Cardiac fibroblast (primary cell): Measurements from ENCODE around the gene HABP4.

ENCODE experiments used
- DNase-seq, 2 donors: peaks; one replicate each; pipeline versions ENCODE4 v3.0.0 to v3.0.0-alpha.2; 2010; ENCODE audit warnings: low read depth in 2 of 2
- H3K4me3 ChIP-seq, 2 donors: replicated peaks in 1 of 2; 1 replicate in 1 of 2; 2 replicates in 1 of 2; pipeline ENCODE4 v1.5.1; 2011; ENCODE audit warnings: low read depth in 2 of 2, low read length in 2 of 2, mild to moderate bottlenecking in 2 of 2, moderate library complexity in 1 of 2
- TF ChIP-seq, protein P1 (sequence below): IDR thresholded peaks from one replicate; pipeline ENCODE4 v1.5.1; 2011; ENCODE audit warnings: low read depth, mild to moderate bottlenecking, low read length, inconsistent platforms

HABP4 gene

DNA sequence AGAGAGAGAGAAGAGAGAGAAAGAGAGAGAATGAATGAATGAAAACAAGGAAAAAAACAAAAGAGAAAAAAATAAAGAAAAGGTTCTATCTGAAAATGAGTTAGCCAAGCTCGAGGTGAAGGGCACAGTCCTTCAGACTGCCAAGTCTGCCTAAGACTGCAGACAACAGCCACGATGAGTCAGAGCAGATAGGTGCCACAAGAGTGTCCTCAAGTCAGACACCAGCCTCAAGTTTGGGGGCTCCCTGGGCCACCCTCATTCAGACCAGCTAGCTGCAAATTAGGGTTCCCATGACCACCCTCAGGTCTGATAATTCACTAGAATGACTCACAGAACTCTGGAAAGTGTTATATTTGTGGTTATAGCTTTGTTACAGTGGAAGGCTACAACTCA, 13.9 kb upstream of the HABP4 start:
- TF ChIP-seq, protein P1, sequence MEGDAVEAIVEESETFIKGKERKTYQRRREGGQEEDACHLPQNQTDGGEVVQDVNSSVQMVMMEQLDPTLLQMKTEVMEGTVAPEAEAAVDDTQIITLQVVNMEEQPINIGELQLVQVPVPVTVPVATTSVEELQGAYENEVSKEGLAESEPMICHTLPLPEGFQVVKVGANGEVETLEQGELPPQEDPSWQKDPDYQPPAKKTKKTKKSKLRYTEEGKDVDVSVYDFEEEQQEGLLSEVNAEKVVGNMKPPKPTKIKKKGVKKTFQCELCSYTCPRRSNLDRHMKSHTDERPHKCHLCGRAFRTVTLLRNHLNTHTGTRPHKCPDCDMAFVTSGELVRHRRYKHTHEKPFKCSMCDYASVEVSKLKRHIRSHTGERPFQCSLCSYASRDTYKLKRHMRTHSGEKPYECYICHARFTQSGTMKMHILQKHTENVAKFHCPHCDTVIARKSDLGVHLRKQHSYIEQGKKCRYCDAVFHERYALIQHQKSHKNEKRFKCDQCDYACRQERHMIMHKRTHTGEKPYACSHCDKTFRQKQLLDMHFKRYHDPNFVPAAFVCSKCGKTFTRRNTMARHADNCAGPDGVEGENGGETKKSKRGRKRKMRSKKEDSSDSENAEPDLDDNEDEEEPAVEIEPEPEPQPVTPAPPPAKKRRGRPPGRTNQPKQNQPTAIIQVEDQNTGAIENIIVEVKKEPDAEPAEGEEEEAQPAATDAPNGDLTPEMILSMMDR, result no peak
- DNase-seq, result no peak

DNA sequence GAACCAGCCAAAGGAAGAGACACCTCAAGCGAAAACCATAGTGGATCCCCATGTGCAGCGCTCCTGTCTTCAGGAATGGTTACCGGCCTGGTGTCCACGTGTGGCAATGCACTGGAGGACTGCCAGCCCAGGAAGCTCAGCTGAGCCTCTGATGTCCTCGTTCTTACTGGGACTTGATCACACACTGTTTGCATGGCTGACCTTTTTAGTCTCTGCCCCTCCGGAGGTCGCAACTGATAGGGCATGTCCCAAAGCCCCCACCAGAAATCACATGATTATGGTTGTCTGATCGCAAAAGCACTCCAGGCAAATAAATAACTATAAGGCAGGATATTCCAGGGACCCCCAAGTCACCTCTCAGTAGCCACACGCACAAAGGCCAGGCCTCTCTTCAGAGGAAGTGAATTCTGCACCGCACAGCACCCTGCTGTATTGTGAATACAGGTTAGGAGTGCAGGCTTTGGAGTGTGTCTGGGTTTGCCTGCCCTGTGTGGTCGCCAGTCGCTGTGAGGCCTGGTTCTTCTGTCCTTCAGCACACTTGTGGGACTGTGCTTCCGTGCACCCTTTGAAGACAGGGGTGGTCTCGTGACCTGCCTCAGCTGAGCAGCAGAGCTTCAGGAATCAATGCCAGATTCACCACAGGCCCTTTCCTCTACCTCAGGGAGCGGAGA, 13.4 kb upstream of the HABP4 start:
- H3K4me3 ChIP-seq, result no peak overlapping the region
- TF ChIP-seq, protein P1, result no peak
- no peak for DNase-seq

More for the DNA sequence above, 13.9 kb upstream of the HABP4 start:
- no peak overlapping the region for H3K4me3 ChIP-seq

DNA sequence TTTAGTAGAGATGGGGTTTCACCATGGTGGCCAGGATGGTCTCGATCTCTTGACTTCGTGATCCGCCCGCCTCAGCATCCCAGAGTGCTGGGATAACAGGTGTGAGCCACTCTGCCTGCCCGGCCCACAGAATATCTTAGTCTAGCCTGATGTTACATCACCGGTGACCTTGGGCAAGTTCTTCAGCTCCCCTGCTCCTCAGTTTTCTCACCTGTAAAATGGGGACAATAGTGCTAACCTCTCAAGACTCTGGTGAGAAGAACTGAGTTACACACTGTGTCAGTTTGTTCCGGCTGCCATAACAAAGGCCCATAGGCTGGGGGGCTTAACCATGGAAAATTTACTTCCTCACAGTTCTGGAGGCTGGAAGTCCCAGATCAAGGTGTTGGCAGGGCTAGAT, 12.5 kb upstream of the HABP4 start:
- TF ChIP-seq, protein P1, result no peak
- H3K4me3 ChIP-seq, result no peak overlapping the region
- no peak for DNase-seq

DNA sequence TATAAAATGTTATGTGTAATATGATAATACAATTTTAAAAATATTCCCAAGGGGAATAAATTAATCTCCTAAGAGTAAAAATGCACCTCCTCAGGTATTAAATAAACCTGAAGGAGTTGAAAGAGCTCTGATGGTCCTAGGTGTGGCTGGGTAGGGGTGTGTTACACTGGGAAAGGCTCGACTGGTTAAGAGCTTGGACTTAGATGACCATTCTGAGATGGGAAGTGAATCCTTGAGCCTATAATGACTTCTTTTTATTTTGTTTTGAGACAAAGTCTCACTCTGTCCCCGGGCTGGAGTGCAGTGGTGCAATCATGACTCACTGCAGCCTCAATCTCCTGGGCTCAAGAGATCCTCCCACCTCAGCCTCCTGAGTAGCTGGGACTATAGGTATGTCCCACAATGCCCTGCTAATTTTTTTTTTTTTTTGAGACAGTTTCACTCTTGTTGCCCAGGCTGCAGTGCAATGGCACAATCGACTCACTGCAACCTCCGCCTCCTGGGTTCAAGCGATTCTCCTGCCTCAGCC, 9.2 kb upstream of the HABP4 start:
- TF ChIP-seq, protein P1, result no peak

DNA sequence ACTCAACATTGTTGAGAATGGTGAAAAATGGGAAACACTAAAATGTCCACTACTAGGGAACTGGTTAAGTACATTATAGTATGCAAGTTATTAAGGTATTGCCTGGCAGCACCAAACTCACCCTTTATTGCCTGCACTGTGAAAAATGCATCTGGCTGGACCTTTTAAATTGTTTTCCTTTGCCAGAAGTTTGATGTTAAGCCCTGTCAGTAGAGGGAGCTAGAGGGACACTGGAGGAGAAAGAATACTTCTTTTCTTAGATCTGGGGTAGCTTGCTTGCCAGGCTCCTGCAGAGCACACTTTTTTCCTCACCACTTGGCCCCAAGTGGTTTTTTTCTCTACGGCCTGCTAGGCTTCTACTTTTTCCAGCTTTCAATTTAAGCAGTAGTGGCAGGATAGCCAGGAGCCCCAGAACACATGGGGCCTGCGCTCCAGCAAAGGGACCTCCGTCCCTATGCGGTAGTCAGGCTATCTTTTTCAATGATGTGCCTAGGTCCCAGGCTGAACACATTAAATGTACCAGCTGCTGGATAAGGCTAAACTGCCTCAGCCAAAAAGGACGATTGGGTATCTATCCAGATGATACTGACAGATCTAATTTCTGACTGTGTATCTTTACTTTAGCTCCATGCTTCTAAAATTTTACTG, 8.0 kb upstream of the HABP4 start:
- peak; percentile 45 to 53 for DNase-seq
- TF ChIP-seq, protein P1, result peak; percentile 35
- H3K4me3 ChIP-seq, result no peak overlapping the region

More for the DNA sequence above, 9.2 kb upstream of the HABP4 start:
- H3K4me3 ChIP-seq, result no peak overlapping the region
- DNase-seq, result no peak

DNA sequence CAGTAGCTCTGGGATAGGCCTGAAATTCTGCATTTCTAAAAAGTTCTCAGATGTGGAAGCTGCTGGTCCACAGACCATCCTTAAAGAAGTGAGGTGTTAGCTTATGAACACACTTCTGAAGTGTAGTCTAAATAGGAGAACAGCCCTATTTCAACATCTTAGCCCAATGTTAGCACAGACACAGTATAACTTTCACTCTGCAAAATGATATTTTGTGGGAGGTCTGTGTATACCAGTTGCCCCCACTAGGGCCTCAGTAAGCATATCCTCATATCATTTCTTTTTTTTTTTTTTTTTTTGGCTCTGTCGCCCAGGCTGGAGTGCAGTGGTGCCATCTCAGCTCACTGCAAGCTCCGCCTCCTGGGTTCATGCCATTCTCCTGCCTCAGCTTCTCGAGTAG, 7.5 kb upstream of the HABP4 start:
- H3K4me3 ChIP-seq, result no peak overlapping the region
- TF ChIP-seq, protein P1, result no peak
- DNase-seq, result peak in 1 of 2 donors; percentile 14
